ENCODE results near the gene MOB3B.

MOB3B gene

GRCh38 chr9:27333241-27334052 is 196.2 kb downstream of the MOB3B start:
- peak; percentile 39 for DNase-seq

GRCh38 chr9:27331393-27331792 is 198.2 kb downstream of the MOB3B start:
- no peak for DNase-seq

- no peak for DNase-seq
These were observed 200.3 kb downstream of the MOB3B start for GRCh38 chr9:27329291-27329690.

GRCh38 chr9:27328483-27328882 is 201.1 kb downstream of the MOB3B start:
- DNase-seq = no peak

- DNase-seq = no peak
These were observed 218.4 kb downstream of the MOB3B start for GRCh38 chr9:27311184-27311583.

GRCh38 chr9:27310582-27310981 is 219.0 kb downstream of the MOB3B start:
- no peak for DNase-seq

GRCh38 chr9:27308691-27309390 is 220.8 kb downstream of the MOB3B start:
- DNase-seq = no peak

GRCh38 chr9:27304521-27304920 is 225.1 kb downstream of the MOB3B start:
- DNase-seq = no peak

GRCh38 chr9:27303219-27303618 is 226.4 kb downstream of the MOB3B start:
- DNase-seq = no peak

GRCh38 chr9:27297050-27297449 is 232.6 kb downstream of the MOB3B start, which contains the start of gene EQTN:
Gene EQTN (minus strand): TSS chr9:27297150. CDS start chr9:27297055, 95 bp downstream.
- DNase-seq = no peak

- no peak for DNase-seq
These were observed 235.6 kb downstream of the MOB3B start for GRCh38 chr9:27293996-27294395.

- DNase-seq = no peak
These were observed 236.8 kb downstream of the MOB3B start for GRCh38 chr9:27292659-27293405.

GRCh38 chr9:27291292-27291691 is 238.3 kb downstream of the MOB3B start:
- DNase-seq = no peak

- DNase-seq = no peak
These were observed 247.3 kb downstream of the MOB3B start for GRCh38 chr9:27282269-27282668.

- no peak for DNase-seq
These were observed 248.8 kb downstream of the MOB3B start for GRCh38 chr9:27280860-27281259.

GRCh38 chr9:27280249-27280648 is 249.4 kb downstream of the MOB3B start:
- DNase-seq = no peak

GRCh38 chr9:27279611-27280010 is 250.0 kb downstream of the MOB3B start:
- no peak for DNase-seq

GRCh38 chr9:27278374-27278773 is 251.2 kb downstream of the MOB3B start:
- DNase-seq = no peak

- peak; percentile 21 for DNase-seq
These were observed 253.2 kb downstream of the MOB3B start for GRCh38 chr9:27276193-27277030.

All from NCI-H2029 (cell line).